ENCODE results near the gene GRK4.

GRCh38 chr4:2923668-2924173, 39.6 kb upstream of the GRK4 start:
- no peak for TF ChIP-seq CTCF (IDR thresholded peaks at IDR 0.05; ENCODE audit: insufficient read depth, low read length, poor library complexity, severe bottlenecking)
- TF ChIP-seq EZH2phosphoT487 (conservative IDR thresholded peaks at IDR 0.05; ENCODE audit: low read length) = no peak
